Kidney glomerular epithelial cell (primary cell): ENCODE data around the gene PNMA8C.

ENCODE experiments used
- DNase-seq: peaks from one replicate; lab custom pipeline; 2025; lab: John Stamatoyannopoulos, UW

Gene PNMA8C

GRCh38 chr19:46428239-46429135, at the start of gene PNMA8C:
TSS of gene PNMA8C (minus strand) at chr19:46428936. CDS start at chr19:46428359, 577 bp downstream.
- DNase-seq: no peak

GRCh38 chr19:46475986-46476385, 47.2 kb upstream of the PNMA8C start:
- no peak for DNase-seq

- DNase-seq: peak; percentile 35
These were observed 45.5 kb upstream of the PNMA8C start for GRCh38 chr19:46474211-46474610.

GRCh38 chr19:46472592-46472991, 43.9 kb upstream of the PNMA8C start:
- DNase-seq: no peak

- no peak for DNase-seq
These were observed 43.2 kb upstream of the PNMA8C start for GRCh38 chr19:46471811-46472543.

- DNase-seq: peak; percentile 52
These were observed 42.5 kb upstream of the PNMA8C start, which contains the start of gene PNMA8A for GRCh38 chr19:46471116-46471733. TSS of gene PNMA8A (minus strand) at chr19:46471563. CDS start at chr19:46471035, 528 bp downstream.

- no peak for DNase-seq
These were observed 41.6 kb upstream of the PNMA8C start for GRCh38 chr19:46470376-46470775.

- DNase-seq: no peak
These were observed 40.9 kb upstream of the PNMA8C start for GRCh38 chr19:46469541-46470185.

GRCh38 chr19:46466536-46467196, 37.9 kb upstream of the PNMA8C start:
- peak; percentile 57 for DNase-seq

- no peak for DNase-seq
These were observed 34.8 kb upstream of the PNMA8C start for GRCh38 chr19:46463516-46463915.

- DNase-seq: no peak
These were observed 32.8 kb upstream of the PNMA8C start for GRCh38 chr19:46461537-46461936.

- no peak for DNase-seq
These were observed 32.2 kb upstream of the PNMA8C start for GRCh38 chr19:46460981-46461380.

- no peak for DNase-seq
These were observed 31.3 kb upstream of the PNMA8C start for GRCh38 chr19:46460055-46460454.

GRCh38 chr19:46456930-46457329, 28.2 kb upstream of the PNMA8C start:
- DNase-seq: no peak

GRCh38 chr19:46454244-46454643, 25.5 kb upstream of the PNMA8C start:
- DNase-seq: no peak

GRCh38 chr19:46453661-46454060, 24.9 kb upstream of the PNMA8C start:
- no peak for DNase-seq

GRCh38 chr19:46452186-46452585, 23.4 kb upstream of the PNMA8C start:
- DNase-seq: no peak

- no peak for DNase-seq
These were observed 22.6 kb upstream of the PNMA8C start for GRCh38 chr19:46451352-46451751.

GRCh38 chr19:46450737-46451136, 22.0 kb upstream of the PNMA8C start:
- no peak for DNase-seq

- DNase-seq: no peak
These were observed 20.5 kb upstream of the PNMA8C start for GRCh38 chr19:46449228-46449627.

GRCh38 chr19:46448601-46449000, 19.9 kb upstream of the PNMA8C start:
- DNase-seq: no peak
